Measurements from ENCODE around the gene HAP1. TPM values are rescaled to one million over a fixed set of nuclear protein-coding genes. Genes with fewer than 3 reads are reported as not detected.

HAP1 gene
- total RNA-seq, 3 donors from 2014 or later, result 0.33 to 2.2 TPM; not detected in 1

DNA sequence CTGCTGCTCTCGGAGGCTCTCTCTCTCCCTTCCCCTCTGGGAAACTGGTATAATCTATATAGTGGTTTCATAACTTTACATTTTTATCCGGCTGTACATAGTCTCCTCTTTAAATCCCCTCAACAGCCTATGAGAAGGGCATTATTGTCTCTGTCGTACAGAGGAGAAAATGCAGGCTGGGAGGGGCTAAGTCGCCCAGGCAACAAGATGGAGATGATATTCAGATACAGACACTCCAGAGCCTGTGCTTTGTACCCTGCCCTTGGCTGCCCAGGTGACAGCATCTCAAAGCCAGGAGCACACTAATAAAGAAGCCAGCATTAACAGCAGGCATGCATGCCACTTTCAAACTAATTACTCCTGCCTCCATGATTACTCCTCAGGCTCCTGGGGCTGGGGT, 50.4 kb downstream of the HAP1 start:
- no peak overlapping the region for H3K27ac ChIP-seq
- no peaks in the 10 kb centered on the region for H3K9me3 ChIP-seq
- intact Hi-C loops (cut with DNase I; ENCODE audit: low total_unique reads), result no loop called here
- H3K4me1 ChIP-seq, result no peaks in the 10 kb centered on the region
- no peak for DNase-seq (ENCODE audit: low spot score in 2 of 2)
- no peak overlapping the region for H3K4me3 ChIP-seq
- no peaks in the 10 kb centered on the region for H3K36me3 ChIP-seq
- H3K27me3 ChIP-seq, result no peaks in the 10 kb centered on the region
- no peak for TF ChIP-seq POLR2A (IDR thresholded peaks at IDR 0.05)
- TF ChIP-seq POLR2AphosphoS5 (IDR thresholded peaks at IDR 0.05), result no peak

DNA sequence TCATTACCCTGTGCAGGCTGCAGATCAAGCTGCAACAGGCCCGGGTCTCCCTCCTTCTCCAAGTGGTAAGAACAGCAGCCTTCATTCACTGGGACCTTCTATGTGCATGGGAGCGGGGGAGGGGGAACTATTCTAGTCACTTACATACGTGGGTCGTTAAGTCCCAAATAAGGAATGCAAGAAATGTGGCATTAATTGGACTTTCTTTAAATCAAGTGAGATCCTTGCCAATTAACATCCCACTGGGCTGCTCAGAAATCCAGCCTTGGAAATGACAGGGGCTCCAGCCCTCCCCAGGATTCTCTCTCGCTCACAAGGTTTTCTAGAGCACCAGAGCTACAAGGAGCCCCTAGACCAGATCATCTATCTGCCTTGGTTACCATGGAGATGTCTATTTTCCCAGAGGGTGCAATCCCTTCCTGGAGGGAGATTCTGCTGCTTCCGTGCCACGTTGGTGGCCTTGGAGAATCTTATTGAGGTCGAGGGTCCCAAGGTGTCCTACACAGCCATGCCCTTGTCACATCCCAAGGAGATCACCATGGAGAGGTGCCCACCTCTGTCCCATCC, 50.9 kb downstream of the HAP1 start:
- intact Hi-C loops (cut with DNase I; ENCODE audit: low total_unique reads), result no loop called here
- Histone ChIP-seq H3K27me3 (no peaks in the 10 kb centered on the region), H3K4me1 (no peaks in the 10 kb centered on the region), H3K27ac (no peak overlapping the region), H3K9me3 (no peaks in the 10 kb centered on the region), H3K4me3 (no peak overlapping the region), H3K36me3 (no peaks in the 10 kb centered on the region)
- no peak for DNase-seq (ENCODE audit: low spot score in 2 of 2)
- TF ChIP-seq, protein P1, sequence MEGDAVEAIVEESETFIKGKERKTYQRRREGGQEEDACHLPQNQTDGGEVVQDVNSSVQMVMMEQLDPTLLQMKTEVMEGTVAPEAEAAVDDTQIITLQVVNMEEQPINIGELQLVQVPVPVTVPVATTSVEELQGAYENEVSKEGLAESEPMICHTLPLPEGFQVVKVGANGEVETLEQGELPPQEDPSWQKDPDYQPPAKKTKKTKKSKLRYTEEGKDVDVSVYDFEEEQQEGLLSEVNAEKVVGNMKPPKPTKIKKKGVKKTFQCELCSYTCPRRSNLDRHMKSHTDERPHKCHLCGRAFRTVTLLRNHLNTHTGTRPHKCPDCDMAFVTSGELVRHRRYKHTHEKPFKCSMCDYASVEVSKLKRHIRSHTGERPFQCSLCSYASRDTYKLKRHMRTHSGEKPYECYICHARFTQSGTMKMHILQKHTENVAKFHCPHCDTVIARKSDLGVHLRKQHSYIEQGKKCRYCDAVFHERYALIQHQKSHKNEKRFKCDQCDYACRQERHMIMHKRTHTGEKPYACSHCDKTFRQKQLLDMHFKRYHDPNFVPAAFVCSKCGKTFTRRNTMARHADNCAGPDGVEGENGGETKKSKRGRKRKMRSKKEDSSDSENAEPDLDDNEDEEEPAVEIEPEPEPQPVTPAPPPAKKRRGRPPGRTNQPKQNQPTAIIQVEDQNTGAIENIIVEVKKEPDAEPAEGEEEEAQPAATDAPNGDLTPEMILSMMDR (IDR thresholded peaks at IDR 0.05), result no peak
- TF ChIP-seq POLR2A (IDR thresholded peaks at IDR 0.05) (no peak), POLR2AphosphoS5 (IDR thresholded peaks at IDR 0.05) (no peak)

DNA sequence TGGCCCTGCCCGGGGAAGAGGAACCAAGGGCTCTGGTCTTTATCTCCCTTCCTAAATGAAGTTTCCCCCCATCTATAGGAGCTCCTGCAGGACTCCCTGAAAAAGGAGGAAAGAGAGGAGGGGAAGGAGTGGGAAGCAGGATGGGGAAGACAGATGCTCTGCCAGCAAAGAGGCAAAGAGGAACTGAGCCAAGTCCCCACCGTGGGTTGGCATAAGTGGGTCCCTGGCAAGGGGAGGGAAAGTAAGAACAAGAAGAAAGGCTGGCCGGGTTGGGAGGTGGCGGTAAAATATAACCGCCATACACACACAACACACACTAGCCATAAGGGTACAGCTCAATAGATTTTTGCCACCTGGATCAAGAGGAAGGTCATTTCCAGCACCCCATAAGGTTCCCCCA, 51.8 kb downstream of the HAP1 start:
- Histone ChIP-seq H3K4me1 (no peaks in the 10 kb centered on the region), H3K27me3 (no peaks in the 10 kb centered on the region), H3K9me3 (no peaks in the 10 kb centered on the region), H3K36me3 (no peaks in the 10 kb centered on the region), H3K27ac (no peak overlapping the region), H3K4me3 (no peak overlapping the region)
- no peak for DNase-seq (ENCODE audit: low spot score in 2 of 2)
- intact Hi-C loops (cut with DNase I; ENCODE audit: low total_unique reads), result no loop called here
- TF ChIP-seq POLR2AphosphoS5 (IDR thresholded peaks at IDR 0.05) (no peak), POLR2A (IDR thresholded peaks at IDR 0.05) (no peak)
- TF ChIP-seq, protein P1 (IDR thresholded peaks at IDR 0.05), result no peak

DNA sequence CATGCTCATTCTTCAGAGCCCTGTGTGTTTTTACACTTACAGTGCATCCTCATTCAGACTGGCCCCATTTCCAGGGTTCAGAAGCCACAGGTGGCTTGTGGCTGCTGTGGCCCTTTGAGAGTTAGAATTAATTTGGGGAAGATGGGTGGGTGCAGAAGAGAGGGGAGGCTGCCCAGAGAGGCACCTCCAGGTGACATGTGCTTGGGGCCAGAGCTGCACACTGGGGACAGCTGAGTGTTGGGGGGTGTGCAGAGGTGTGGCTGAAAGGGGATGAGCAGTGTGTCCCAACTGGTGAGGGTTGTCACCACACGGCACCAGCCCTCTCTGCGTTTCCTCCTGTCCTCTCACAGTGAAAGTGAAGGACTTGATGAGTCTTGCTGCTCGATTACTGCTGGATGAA, 52.7 kb downstream of the HAP1 start:
- no peaks in the 10 kb centered on the region for H3K9me3 ChIP-seq
- TF ChIP-seq, protein P1 (IDR thresholded peaks at IDR 0.05), result no peak
- no peak overlapping the region for H3K4me3 ChIP-seq
- H3K27ac ChIP-seq, result no peak overlapping the region
- intact Hi-C loops (cut with DNase I; ENCODE audit: low total_unique reads), result no loop called here
- H3K27me3 ChIP-seq, result no peaks in the 10 kb centered on the region
- DNase-seq (ENCODE audit: low spot score in 2 of 2), result no peak
- no peaks in the 10 kb centered on the region for H3K36me3 ChIP-seq
- no peaks in the 10 kb centered on the region for H3K4me1 ChIP-seq

DNA sequence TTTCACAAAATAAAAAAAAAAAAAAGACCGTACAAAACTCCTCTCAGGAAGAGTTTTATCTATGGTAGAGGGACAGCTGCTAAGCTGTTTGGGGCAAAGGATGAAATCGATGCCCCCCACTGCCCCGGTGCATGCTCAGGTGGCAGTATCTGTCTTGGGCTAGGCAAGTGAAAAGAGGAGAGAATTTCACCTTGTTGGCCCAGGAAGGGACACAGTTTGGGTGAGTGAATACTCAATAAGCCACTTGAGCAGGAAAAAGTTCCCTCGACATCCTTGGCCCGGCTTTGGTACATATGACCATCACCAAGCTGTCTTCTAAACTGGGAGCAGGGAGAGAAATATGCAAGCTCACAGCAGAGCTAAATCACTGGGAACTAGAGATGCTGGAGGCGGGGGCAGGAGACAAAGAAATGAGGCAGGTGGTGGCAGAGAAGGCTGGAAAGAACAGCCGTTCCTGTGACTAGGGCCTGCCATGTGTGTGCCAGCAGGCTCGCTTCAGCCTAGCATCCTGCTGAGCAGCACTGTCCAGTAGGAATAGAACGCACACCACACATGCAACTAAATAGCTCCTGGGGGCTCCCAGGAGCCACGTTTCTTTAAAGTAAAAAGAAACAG, 53.9 kb downstream of the HAP1 start:
- intact Hi-C loops (cut with DNase I; ENCODE audit: low total_unique reads), result no loop called here
- no peaks in the 10 kb centered on the region for H3K4me1 ChIP-seq
- H3K27ac ChIP-seq, result no peak overlapping the region
- H3K36me3 ChIP-seq, result no peaks in the 10 kb centered on the region
- DNase-seq (ENCODE audit: low spot score in 2 of 2), result no peak
- TF ChIP-seq POLR2AphosphoS5 (IDR thresholded peaks at IDR 0.05) (no peak), POLR2A (IDR thresholded peaks at IDR 0.05) (no peak)
- TF ChIP-seq, protein P1 (IDR thresholded peaks at IDR 0.05), result no peak
- no peaks in the 10 kb centered on the region for H3K9me3 ChIP-seq
- no peaks in the 10 kb centered on the region for H3K27me3 ChIP-seq
- no peak overlapping the region for H3K4me3 ChIP-seq

All from breast epithelium (tissue), 4 donors.